Activated CD4-positive, alpha-beta T cell treated with anti-CD3 and anti-CD28 coated beads, Interleukin-10, Interleukin-2, amounts not matched to agents 100 ng/mL and 50 ng/mL, durations not matched to agents 16 hours and 8 hours (primary cell): ENCODE measurements around the gene KCNIP1.

ENCODE experiments used
- DNase-seq: peaks from one replicate; pipeline ENCODE4 v3.0.0-alpha.2; 2020

The KCNIP1 gene

DNA sequence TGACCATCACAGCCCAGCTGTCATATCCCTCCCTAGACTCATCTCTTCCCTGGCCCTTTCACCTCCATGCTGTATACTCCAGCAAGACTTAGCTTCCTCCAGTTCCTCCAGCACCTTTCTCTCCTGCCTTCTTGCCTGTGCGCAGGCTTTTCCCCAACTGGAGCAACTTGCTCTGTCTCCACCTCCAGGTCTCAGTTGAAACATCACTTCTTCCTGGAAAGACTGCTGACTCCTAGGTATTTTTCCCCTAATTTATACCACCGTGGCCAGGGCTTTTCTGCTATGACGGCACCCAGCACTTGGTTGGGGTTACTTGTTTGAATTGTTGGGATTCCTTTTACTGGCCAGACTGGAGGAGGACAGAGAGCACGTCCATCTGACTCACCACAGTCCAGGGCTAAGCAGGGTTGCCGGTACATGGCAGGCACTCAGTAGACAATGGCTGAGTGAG lies 67.5 kb downstream of the KCNIP1 start:
- DNase-seq = no peak

GRCh38 chr5:170571875-170572852 lies 68.3 kb downstream of the KCNIP1 start:
- peak; percentile 90 for DNase-seq

DNA sequence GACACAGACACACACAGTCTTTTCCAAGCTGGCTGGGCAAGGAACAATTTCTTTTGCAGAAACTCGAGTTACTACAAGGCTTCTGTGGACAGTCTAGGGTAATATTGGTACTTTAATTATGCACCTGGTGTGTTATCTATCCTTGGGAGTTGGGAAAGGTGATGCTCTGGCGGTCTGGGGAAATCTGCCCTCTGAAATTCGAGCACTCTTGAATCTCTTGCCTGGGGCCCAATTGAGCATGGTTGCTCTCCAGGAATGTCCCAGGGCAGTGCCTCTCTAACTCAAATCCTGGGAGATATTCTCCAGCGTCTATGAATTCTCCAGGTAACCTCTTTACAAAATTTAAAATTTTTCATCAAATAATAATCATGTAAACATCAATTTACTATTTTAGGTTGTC lies 69.3 kb downstream of the KCNIP1 start:
- no peak for DNase-seq

DNA sequence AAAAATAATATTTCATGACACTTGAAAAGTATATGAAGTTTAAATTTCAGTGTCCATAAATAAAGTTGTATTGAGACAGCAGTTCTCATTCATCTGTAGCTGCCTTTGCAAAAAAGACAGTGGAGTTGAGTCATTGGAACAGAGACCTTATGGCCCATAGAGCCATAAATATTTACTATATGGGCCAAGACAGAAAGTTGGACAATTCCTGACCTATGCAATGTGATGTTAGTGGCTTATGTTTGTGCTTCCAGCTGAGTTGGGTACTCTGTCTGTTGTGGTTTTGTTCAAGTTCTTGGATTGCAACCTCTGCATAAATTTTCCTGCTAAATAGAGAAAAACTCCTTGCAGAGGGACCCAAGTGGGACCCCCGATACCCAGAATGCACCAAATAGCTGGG lies 69.8 kb downstream of the KCNIP1 start:
- no peak for DNase-seq

- no peak for DNase-seq
These were observed 73.0 kb downstream of the KCNIP1 start for GRCh38 chr5:170576602-170577535.

DNA sequence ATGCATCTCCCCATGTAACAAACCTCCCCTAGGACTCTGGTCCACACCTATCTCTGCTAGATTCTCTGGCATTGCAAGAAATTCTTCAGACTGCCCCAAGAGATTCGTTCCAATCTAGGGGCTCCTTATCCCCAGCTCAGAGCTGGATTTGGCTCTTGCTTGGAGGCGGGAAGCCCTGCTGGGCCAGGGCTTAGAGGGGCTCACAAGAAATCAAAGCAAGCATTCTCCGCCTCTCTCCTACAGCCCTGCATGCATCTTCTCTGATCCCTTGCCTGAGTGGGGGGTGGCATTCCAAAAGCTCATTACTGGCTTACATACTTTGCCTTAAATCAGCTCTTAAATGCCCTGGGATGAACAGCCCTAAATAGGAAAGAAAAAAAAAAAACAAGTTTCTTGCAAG lies 75.8 kb downstream of the KCNIP1 start:
- DNase-seq = no peak

GRCh38 chr5:170581211-170581610 lies 77.4 kb downstream of the KCNIP1 start:
- DNase-seq = no peak

GRCh38 chr5:170582644-170583330 lies 79.0 kb downstream of the KCNIP1 start:
- DNase-seq = no peak

- DNase-seq = no peak
These were observed 80.2 kb downstream of the KCNIP1 start for GRCh38 chr5:170584003-170584402.

DNA sequence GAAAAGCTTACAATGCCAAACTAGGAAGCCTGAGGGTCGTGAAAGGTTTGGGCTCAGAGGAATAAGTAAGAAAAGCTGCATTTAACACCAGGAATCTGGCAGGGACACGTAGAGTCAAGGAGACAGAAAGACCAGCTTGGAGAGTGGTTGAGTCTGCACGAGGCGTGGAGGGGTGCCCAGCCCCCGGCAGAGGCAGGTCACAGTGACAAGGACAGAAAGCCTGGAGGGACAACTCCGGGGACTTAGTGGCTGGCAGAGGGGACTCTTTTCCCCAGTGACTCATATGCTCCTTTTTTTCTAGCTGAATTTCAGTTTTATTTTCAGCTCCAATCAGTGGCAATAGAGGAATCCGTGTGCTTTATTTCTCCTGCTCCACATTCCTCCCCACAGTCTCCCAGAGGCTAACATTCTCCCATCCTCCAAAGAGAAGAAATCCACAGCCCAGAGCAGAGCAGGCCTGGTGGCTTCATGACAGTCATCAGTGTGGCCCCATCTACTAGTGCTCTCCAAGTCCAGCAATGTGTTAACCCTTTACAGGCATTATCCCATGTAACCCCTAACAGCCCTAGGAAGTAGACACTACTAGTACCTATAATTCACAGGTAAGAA lies 80.7 kb downstream of the KCNIP1 start:
- DNase-seq = no peak

DNA sequence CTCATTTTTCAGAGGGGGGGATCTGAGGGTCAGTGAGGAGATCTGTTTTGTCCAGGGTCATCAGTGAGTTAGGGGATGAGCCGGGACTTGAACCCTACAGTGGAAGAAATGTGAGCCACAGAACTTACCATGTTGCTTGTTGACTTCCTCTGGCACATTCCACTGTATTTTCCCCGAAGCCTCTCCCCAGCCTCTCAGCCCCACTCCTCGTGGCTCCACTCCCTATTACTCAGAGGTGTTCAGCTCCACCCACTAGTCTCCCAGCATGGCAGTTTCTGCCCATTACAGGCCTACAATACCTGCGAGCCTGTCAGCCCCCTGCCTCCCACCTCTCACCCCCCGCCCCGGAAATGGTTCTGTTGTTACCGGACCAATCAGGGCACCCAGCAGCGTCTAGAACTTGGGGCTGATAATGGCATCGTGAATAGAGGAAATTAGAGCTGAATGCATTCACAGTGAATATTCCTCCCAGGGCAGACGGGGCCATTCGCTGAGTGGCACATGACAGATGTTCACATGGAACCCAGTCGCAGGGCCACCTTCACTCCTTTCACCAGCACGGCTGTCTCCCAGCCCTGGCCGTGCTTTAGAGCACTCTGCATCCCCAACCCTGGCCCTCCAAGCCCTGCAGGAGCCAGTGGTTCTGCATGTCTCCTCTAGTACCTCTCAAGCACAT lies 81.6 kb downstream of the KCNIP1 start:
- DNase-seq = no peak

GRCh38 chr5:170587808-170588207 lies 84.0 kb downstream of the KCNIP1 start:
- peak; percentile 5 for DNase-seq

- no peak for DNase-seq
These were observed 85.8 kb downstream of the KCNIP1 start for GRCh38 chr5:170589643-170590042.

DNA sequence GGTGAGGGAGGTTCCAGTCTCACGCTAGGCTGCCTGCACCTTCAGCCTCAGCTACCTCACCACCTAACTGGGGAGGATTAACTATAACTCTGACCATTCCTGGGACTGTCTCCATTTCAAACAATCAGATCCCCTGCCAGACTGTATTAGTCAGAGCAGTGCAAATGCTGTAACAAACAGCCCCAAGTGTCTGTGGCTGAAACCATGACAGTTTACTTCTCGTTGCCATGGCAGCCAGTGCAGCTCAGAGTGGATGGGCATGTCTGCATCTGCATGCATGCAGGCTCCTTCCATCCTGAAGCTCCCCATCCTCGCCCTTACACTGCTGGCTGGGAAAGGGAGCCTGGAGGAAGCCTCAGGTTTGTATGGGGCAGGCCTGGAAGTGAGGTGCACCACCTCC lies 86.7 kb downstream of the KCNIP1 start:
- no peak for DNase-seq

DNA sequence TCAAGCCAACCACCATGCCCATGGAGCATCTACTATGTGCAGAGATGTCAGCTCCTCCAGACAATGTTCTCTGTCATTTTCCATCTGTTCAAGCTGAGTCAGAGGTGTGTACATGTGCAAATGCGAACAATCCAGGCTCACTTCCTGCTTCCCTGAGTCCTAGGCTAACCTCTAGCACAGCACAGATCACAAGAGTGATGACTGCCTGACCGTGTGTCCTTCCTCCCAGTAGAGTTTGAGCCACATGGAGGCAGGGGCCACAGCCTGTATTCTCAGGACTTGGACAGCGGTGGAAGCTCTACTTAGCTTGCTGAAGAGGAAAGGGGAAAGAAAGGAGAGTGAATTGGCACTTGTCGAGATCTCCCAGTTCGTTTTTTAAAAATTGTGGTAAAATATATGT lies 87.2 kb downstream of the KCNIP1 start:
- DNase-seq = no peak

GRCh38 chr5:170596482-170597044 lies 92.7 kb downstream of the KCNIP1 start:
- no peak for DNase-seq

DNA sequence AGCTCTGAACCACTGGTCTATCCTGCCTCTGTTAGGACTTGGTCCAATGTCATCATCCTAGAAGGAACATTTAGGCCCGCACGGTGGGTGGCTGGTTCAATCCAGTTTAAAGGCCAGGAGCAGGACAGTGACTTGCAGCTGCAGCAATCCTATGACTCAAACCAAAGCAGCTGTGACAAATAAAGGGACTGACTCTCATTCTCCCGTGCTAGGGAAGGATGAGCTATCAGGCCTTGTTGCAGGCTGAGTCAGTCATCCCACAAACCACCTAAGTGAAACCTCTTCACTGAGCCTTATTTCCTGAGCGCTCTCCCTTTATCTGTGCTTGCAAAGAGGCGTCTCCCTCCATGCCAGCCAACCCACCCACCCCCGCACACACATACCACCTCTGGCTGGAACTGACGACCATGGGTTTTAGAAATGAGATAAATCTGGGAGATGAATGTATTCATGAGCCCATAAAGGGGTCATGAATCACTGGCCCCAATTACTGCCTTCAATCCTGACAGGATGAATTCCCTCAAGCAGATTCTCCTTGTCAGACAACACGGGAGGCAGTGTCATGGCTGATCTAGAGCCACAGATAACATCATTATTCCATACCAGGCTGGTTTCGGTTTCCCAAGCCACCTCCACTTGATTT lies 93.4 kb downstream of the KCNIP1 start:
- DNase-seq = peak; percentile 89

GRCh38 chr5:170597872-170598271 lies 94.1 kb downstream of the KCNIP1 start:
- DNase-seq = no peak

DNA sequence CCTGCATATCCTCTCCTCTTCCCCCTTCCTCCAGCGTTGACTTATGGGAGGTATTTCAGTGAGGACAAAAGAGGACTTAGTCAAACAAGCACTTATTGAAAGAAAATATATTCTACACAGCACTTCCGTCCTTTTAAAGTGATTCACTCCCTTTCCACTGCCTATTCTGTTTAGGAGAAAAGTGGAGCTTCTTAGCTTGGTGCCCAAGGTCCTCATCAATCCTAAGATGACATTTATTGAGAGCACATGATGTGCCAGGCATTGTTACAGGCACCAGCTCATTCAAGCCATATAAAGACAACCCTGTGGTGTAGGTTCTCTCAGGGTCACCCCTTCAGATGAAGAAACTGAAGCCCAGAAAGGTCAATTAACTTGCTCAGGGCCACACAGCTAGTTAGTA lies 95.9 kb downstream of the KCNIP1 start:
- no peak for DNase-seq

DNA sequence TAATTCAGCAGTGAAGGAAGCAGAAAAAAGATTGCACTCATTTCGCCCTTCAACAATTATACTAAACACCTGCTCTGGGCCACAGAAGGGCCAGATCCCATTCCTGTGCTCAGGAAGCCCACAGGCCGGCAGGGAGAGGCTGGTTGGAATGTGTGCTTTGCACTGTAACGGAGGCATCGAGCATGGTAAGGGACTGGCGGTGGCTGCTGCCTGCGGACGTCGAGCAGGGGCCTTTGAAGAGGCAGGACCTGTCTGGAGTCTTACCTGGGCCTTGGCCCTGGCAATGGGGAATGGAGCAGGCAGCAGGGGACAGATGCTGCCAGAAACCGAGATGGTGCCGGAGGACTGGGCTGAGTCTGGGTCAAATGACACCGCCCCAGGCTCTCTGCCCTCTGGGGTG lies 97.8 kb downstream of the KCNIP1 start:
- DNase-seq = no peak

DNA sequence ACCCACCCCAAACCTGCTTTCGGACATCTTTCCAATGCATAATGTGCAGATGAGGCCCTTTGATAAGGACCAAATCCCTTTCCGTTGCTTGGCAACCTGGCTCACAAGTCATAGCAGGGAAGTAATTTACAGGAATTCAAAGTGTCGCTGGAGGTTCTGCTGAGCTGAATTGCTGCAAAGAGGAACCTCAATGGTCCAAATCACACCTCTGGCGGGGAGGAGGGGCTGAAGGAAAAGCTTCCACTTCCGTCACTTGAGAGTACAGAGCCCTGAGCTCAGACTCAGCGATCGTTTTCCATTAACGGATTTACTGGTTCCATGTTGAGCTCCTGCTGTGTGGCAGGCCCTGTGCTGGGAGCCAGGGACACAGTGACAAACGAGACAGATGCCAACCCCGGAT lies 99.3 kb downstream of the KCNIP1 start:
- no peak for DNase-seq
